ENCODE data around the gene ATOSB. TPM values are rescaled to one million over a fixed set of nuclear protein-coding genes. Genes with fewer than 3 reads are reported as not detected.

ATOSB gene
- total RNA-seq, 1 experiment from 2014 or later, result 13.1 TPM

DNA sequence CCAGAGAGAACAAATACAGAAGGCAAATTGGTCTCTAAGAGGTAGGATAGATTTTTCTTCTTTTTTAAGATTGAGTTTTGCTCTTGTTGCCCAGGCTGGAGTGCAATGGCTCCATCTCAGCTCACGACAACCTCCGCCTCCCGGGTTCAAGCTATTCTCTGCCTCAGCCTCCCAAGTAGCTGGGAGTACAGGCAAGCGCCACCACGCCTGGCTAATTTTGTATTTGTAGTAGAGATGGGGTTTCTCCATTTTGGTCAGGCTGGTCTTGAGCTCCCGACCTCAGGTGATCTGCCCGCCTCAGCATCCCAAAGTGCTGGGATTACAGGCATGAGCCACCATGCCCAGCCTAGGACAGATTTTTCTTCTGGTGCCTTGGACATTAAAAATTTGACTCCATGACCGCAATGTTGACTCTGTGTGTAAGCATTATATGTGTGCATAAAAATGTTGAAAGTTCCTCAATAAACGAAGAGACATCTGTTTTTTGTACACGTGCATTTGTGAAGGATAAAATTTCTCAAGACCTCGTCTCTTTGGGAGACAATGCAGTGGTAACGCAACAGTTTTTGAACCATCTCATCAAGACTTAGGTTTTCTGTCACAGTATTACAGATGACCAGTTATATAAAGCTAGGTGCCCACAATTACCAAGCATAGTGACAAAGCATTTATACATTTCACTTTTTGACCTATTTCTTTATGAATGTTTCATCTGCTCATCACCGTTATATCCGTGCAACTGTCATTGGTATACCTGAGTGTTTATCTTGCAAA lies 60.6 kb downstream of the ATOSB start:
- no peak for DNase-seq (ENCODE audit: low spot score)

- DNase-seq (ENCODE audit: low spot score), result no peak
Measured at GRCh38 chr9:35054185-35054835, 61.4 kb downstream of the ATOSB start.

Other genes starting within 250 kb of the ATOSB start
- gene PHF24, start 157.6 kb downstream of the ATOSB start, total RNA-seq (2014; rRNA removed; shearing (Covaris generic)), result not detected in 2 replicates
- 2.1 and 3.7 TPM in 2 replicates for gene DNAJB5, start 126.1 kb downstream of the ATOSB start, total RNA-seq (2014; rRNA removed; shearing (Covaris generic))
- 347 and 349 TPM in 2 replicates for gene VCP, start 43.2 kb downstream of the ATOSB start, total RNA-seq (2014; rRNA removed; shearing (Covaris generic))
- 51.1 and 62.5 TPM in 2 replicates for gene FANCG, start 35.9 kb downstream of the ATOSB start, total RNA-seq (2014; rRNA removed; shearing (Covaris generic))
- gene PIGO, start 19.3 kb downstream of the ATOSB start, total RNA-seq (2014; rRNA removed; shearing (Covaris generic)), result 33.4 and 38.5 TPM in 2 replicates
- 252 and 264 TPM in 2 replicates for gene STOML2, start 12.7 kb downstream of the ATOSB start, total RNA-seq (2014; rRNA removed; shearing (Covaris generic))
- gene UNC13B, start 46.1 kb upstream of the ATOSB start, total RNA-seq (2014; rRNA removed; shearing (Covaris generic)), result 11.8 and 13.3 TPM in 2 replicates

Data from HT-29 (cell line).